GM21381 (cell line): Measurements from ENCODE around the gene DCC.

ENCODE experiments used
- ATAC-seq: cut with Tn5 transposase; IDR thresholded peaks from one replicate; pipeline ENCODE4 v1.9.1; 2021; ENCODE audit warnings: mild to moderate bottlenecking, moderate library complexity; ENCODE audit not compliant: unreplicated experiment

The DCC gene

DNA sequence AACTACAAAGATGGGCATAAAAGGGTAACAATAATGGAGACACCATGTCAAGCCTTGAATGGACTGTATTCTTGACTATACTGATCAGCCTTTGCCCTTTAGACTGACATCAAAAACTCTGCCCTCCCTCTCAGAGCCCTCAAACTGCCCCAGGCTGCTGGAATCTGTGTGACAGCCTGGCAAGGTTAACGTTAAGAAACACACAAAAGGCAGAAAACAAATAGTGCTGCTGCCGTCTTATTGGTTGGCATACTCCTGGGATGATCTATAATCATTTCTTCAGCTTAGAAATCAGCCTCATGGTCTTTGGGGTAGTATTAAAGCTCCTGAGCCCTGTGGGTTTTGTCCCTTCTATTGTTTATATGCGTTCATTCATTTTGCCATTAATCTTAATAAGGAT is 338.0 kb downstream of the DCC start:
- no peak for ATAC-seq

DNA sequence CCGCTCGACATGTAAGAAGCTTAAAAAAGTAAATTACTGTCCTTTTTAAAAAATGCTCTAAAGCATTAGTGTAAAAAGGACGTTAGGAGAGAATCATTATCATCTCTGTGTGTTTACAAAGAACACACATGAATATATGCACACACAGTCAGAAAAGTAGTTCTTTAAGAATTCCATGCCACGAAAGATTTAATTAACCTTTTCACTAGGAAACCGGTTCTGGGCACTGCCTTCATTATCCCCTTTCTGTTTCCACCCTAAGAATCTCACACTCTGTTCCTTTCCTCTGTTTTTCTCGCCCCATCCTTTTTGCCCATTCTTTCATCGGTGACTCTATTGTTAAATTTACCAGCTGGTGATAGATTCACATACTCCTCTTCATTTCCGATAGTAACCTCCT is 338.6 kb downstream of the DCC start:
- ATAC-seq = no peak

DNA sequence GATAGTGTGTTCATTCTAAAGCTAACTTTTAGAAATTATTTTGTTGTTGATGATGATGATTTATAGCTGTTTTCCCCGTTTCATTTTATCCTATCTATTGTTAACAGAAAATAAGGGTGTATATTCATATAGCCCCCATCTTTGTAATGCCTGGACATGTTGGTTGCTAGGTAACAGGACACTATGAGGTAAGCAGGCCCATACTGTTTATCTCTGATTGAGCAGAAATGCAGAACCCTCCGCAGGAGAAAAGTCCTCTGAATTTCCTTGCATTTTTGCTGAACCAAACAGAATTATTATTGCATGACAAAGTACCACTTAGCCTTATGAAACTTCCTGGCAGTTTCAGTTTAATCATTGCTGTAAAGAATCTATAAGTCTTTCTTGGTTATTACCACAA is 339.4 kb downstream of the DCC start:
- no peak for ATAC-seq

DNA sequence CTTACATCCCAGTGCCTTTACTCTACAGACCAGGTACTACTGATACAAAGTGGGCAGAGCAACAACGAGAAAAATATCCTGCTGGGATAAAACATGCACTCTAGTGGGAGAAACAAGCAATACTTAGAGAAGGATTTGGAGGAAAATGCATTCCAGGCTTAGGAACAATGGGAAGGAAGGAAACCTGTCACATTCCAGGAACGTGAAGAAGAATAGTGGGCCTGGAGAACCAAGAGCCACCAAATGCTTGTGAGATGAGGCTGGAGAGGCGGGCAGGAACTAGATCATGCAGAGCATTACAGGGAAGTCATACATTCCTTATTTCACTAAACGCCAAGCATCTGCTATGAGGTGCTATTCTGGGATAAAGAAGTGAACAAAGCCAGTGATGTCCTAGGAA is 342.3 kb downstream of the DCC start:
- ATAC-seq = no peak

DNA sequence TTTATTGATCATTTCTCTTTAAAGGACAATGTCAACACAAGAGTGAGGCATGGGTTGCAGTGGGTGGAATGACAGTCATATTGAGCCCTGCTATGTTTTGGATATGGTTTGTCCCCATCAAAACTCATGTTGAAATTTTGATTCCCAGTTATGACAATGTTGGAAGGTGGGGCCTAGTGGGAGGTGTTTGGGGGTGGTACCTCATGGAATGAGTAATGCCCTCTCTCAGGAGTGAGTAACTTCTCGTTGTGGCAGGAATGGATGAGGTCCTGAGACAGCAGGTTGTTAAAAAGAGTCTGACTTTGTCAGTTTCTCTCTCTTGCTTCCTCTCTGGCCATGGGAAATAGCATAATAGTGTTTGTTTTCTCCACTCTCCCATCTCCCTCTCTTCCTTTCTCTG is 345.3 kb downstream of the DCC start:
- ATAC-seq = no peak

DNA sequence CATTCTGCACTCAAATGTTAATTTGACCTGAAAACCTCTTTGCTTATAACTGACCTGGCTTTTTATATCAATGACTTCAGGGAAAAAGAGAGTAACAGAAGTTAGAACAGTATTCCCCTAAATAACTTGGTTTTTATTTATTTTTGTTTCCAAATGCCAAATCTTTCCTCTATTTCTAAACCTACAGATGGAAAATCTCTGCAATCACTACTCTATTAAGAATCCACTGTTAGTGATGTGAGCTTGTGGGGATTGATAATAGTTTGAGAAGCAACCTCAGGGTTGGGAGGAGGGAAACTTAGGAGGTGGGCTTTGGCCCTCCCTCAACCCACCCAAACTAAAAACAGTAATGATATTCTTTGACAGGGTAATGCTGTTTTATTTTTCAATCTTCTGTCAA is 351.8 kb downstream of the DCC start:
- ATAC-seq = no peak

DNA sequence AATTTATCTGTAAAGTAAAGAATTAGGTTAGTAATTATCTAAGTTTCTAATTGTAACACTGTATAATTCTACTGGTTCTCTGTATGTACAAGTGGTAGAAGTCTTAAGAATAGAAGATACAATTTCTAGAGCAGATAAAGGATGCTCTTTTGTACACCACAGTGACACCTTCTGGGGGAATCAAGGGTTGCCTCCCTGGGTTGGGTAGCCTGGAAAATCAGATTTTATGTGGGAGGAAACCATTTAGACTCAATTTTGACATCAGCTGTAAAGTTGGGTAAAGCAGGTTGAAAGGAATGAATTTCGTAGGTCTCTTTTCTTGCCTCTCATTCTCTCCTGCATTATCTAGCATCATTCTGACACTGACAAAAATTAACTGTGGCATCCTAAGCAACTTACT is 354.8 kb downstream of the DCC start:
- ATAC-seq = no peak

DNA sequence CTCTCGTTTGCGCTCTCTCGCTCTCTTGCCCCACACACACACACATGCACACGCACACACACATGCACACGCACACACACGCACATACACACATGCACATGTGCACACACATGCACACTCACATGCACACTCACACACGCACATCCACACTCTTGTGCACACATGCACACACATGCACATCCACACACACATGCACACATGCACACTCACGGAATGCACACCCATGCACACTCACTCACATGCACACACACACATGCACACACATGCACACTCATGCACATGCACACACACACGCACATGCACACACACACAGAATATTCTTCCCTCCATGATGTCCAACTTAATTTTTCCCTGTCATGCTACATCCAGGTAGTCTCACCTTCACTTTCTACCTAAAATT is 360.1 kb downstream of the DCC start:
- ATAC-seq = no peak

DNA sequence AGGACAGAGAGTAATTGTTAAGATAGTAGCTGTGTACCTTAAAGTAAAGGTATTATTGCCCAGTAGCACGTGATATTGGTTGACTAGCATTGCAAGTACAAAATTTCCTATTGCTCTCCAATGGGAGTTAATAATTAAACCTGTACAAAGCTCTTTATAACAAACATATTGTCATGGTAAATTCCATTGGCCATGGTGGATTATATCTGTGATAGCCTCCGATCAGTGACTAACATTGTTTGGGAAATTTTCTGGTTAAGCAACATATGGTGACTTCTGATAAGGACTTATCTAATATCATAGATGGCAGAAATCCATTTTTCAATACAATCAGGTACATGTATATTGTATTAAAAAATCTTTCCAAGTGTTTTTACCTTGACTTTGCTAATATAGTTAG is 360.8 kb downstream of the DCC start:
- ATAC-seq = no peak

DNA sequence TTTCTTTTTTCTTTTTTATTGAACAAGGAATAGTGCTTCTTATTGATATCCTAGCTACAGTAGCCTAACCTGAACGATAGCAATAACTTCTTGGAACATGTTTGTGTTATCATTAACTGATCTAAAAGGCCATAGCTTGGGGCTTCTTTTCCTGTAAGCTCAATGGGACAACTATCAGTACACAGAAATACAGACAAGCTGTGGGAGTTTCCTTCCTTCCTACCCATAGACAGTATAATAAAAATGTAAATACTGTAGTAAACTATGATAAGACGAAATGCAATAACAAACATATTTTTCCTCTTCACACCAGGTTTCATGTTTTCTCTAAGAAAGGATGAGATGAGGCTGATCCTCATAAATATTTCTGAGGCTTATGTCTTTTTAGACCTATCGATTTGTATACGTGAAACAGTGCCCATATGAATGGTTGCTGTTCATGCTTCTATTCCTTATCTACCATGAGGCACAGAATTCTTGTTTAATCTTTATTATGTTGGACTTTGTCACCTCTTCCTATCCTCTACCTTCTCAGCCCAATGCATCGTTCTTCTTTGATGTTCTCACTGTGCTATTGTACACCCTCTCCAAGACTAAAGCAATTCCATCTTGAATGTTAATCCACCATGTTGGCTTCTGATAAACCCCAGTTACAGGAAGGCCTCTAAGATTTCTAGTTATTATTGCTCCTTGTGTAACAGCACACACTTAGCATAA is 361.4 kb downstream of the DCC start:
- ATAC-seq = no peak

DNA sequence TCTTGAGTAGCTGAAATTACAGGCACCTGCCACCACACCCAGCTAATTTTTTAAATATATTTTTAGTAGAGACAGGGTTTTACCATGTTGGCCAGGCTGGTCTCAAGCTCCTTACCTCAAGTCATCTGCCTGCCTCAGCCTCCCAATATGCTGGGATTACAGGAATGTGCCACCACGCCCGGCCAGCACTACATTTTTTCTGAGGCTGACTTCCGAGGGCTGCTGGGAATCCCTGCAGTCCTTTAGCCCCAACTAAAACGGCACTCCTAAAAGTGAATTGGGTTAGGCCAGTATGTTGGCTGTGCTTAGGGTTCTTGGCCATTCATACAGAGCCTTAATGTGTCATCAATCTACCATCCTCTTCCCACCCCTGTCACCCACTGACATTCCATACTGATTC is 375.4 kb downstream of the DCC start:
- no peak for ATAC-seq

DNA sequence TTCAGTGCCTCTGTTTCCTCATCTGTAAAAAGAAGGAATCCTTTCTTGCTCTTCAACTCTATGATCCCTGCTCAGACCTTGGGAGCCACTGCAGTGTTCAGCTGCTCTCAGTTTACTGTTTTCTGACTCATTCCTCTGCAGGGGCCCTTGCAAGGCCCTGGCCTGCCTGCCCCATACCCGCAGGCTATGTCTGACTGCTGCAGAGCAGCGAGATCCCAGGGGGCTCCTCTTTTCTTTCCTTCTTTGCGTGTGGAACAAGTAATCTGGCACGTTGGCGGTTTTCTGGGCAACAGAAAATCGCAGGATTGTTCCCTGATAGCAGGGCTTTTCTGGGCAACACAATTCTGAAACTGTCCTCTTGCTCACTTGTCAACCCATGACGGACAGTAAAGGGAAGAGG is 376.0 kb downstream of the DCC start:
- ATAC-seq = no peak

DNA sequence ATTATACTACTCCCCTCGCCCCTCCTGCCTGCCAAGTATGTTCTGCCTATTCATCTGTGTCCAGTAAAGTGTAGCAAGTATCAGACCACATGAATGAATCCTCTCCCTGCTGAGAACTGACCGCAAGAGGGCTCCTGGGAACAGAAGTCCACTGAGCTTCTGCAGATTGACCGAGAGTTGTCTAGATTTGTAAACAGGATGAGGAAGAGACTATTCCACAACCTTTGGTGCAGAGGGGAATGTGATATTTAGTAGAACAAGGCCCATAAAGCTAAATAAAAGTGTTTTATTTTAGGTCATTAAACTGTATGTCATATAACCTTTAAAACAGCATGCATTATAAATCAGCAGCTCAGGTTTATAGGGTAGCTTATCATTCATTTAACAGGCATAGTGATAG is 377.0 kb downstream of the DCC start:
- no peak for ATAC-seq

DNA sequence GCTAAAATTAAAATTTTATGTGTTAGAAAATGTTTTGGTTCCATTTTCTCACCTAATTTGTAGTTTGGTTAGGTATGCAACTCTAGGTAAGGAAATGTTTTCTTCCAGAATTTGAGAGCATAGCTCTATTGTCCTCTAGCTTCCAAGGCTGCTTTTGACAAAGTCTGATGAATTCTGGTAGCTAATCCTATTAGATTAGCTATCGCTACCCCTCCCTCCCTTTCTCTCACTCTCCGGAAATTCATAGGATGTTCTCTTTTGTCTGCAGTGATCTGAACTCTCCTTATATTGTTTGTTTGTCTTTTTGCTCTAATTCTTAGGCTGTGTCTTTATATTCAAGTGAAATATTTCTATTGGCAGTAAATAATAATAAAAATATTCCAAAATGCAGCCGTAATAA is 382.9 kb downstream of the DCC start:
- ATAC-seq = no peak

DNA sequence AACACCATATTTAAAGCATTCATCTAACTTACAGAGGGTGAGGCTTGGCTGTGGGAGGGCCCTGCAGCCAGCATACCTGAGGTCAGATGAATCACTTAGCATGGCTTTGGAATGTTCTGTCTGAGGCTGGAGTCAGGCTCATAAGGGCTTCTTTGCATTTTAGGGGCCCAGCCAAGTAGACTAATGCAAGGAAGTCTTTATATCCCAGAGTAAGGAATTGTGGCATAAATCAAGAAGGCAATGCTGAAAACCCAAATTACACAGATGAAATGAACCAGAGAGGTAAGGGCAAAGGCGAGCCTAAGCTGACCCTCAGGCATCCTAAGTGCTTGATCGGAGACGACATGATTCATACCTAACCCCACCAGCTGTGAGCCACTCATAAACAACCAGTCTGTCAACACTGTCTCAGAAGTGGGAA is 383.6 kb downstream of the DCC start:
- no peak for ATAC-seq

DNA sequence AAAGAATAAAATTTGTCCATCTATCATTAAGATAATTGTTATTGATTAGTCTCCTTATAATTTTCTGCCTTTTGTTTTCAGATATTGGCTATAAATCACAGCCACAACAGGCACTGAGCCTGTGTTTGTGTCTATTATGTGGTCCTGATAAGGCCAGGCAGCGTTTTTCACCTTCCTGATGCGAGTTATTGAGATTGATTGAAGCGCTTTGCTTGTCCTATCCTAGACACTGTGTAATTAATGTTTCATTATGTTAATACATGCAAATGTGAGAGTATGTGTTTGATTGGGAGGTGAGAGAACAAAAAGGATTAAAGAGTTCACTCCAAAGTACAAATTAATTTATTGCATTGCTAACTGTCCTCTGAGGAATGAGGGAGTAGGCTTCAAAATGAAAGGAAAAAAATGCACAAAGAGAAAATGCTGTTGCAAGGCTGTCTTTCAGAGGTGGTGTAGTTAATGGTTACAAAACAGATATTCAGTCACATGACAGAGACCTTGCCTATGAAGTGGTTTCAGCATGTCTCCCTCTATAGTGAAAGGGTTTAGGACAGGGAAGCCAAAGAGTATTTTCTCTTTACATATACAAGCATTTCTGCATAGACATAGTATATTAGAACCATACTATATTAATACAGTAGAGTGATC is 391.1 kb downstream of the DCC start:
- ATAC-seq = no peak

DNA sequence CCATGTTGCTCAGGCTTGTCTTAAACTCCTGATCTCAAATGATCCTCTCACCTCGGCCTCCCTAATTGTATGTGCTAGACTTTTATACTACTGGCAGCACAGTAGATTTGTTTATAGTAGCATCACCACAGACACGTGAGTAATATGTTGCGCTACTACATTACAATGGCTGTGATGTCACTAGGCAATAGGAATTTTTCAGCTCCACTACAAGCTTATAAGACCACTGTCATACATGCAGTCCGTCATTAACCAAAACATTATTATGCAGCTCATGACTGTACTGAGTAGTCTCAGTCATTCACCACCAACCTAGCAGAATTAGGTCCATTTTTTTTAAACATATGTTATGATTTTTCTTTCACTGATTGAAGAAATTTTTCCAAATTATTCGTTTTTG is 398.9 kb downstream of the DCC start:
- no peak for ATAC-seq

DNA sequence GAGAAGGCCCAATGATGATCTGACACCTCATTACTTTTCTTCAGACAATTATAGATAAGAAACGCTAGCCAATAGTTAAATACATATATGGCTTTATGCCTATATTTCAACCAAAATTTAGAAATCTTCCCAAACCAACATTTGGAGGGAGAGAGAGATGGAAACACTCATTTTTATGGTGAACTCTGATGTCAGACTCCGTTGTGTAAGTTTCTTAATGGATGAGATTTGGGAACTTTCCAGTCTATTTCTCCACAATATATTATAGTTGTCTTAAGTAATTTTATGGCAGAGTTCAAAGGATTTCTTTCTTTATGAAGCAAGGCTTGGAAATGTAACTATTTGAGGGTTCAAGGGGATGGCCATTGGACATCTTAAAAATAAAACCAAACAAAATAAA is 407.0 kb downstream of the DCC start:
- no peak for ATAC-seq

DNA sequence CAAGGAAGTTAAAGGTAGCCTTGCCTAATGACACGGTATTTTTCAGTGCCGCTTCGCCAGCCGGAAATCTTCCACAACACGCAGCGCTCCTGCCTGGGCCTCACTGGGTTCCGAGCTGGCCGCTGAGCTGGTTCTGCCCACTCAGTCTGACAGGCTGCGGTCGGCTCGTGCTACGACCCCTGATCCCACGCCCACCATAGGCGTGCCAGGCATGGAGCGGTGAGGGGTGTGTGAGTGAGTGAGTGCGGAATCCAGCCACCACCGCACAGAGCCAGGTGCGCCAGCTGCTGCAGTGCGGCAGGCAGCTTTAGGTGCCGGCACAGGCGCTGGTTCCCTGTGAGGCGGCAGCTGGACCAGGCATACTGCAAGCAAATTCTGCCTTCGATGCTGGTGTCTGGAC is 407.9 kb downstream of the DCC start:
- ATAC-seq = no peak

DNA sequence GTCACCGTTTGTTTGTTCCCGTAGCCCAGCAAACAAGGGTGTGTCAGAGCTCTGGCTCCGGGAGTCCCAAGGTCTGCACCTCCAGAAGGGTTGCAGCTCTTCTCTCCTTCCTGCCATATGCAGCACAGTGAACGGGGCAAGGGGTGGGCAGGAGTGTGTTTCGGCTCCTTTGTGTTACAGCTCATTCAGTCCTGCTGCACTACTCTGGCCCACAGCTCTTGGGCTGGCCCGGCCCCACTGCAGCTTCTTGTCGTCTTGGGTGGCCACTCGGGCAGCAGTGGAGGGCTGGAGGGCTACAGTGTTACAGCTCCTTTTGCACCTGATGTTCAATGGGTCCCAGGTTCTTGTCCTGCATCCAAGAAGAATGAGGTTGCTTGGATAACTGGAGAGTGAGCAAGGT is 408.3 kb downstream of the DCC start:
- no peak for ATAC-seq

DNA sequence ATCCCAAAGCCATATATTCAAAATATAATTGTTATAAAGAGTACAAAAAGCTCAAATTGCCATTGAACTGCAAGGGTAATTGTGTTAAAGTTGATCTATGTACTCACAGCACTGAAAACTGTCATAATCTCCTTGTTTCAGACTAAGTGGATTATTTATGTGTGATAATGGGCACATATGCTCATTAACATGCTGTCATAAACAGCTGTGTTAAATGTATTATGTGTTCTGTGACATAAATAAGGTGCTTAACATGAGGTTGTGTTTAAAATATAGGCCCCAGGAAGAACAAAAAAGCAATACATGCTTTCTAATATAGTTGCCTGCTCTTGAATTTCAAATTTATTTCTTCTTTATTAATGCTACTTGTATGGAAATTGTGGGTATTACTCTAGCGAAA is 409.5 kb downstream of the DCC start:
- no peak for ATAC-seq

DNA sequence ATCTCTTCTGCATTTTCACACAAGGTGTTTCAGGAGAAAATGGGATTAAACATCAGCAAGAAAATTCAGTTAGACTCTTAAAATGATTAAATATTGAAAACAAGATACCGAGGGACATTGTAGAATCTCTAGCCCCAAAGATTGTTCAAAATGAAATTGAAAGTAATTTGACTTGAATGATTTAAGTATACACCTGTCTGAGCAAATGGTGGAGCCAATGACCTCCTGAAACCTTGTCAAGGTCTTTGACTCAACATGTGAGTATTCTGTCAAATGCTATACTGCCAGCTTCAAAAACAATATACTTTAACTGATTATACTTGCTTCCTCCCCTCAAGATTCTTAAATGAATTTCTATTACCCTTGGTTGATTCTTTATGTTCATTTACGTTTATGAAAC is 411.0 kb downstream of the DCC start:
- no peak for ATAC-seq

DNA sequence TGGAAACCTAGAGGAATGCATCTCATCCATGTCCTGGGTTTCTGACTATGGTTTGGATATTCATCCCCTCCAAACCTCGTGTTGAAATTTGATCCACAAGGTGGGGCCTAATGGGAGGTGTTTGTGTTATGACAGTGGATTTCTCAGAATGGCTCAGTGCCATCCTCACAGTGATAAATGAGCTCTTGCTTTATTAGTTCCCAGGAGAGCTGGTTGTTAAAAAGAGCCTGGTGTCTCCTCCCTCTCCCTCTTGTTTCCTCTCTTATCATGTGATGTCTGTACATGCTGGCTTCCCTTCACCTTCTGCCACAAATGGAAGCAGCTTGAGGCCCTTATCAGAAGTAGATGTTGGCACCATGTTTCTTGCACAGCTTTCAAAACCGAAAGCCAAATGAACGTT is 424.3 kb downstream of the DCC start:
- ATAC-seq = no peak
